ENCODE data around the gene USP17L27.
"Not testable (repeated sequence)": the region's sequence is repeated elsewhere in the genome, so short reads cannot be mapped to it uniquely, and the experiment has no call there.

GRCh38 chr4:9329611-9330010 lies 14.3 kb upstream of the USP17L27 start, which contains the start of gene USP17L25:
- TF ChIP-seq CTCF, POLR2A (IDR thresholded peaks at IDR 0.05): not testable (repeated sequence)

Measured in thyroid gland (tissue), 4 donors.